Measurements from ENCODE around the gene DYNC1I1. TPM values are rescaled to one million over a fixed set of nuclear protein-coding genes. Genes with fewer than 3 reads are reported as not detected.

Gene DYNC1I1
- total and polyA plus RNA-seq, 2 experiments from 2014 or later, result 1.4 to 4.1 TPM

DNA sequence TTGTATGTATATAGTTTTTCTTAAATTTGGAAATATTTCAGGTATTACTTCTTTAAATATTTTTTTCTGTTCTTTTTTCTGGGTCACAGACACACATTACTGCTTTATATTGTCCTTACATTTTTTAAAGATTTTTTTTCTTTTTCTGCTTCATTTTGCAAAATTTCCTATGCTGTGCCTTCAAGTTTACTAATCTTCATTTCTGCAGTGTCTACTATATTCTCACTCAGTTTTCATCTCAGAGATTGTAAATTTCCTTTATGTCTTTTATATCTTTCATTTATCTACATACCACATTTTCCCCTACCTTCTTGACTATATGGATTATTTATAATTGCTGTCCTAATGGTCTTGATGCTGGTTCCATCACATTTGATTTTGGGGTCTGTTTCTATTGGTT is 339.1 kb downstream of the DYNC1I1 start:
- H3K9me3 Mint-ChIP-seq, result peaks cover 5% of the 10 kb centered on the region; the same call in 1 of the 3 replicates
- H4K20me1 ChIP-seq (replicated peaks; ENCODE audit: insufficient read depth), result no peaks in the 10 kb centered on the region
- H3F3A ChIP-seq (replicated peaks; ENCODE audit: low read depth), result no peaks in the 10 kb centered on the region
- DNase-seq (ENCODE audit: low spot score) (no peak), ATAC-seq (no peak)
- H3K79me2 ChIP-seq (replicated peaks; ENCODE audit: insufficient read depth), result no peaks in the 10 kb centered on the region
- TF ChIP-seq ZNF114 (CRISPR knock-in tag; IDR thresholded peaks at IDR 0.05) (no peak), NANOG (IDR thresholded peaks at IDR 0.05; ENCODE audit: borderline replicate concordance) (no peak), EZH2phosphoT487 (IDR thresholded peaks at IDR 0.05; ENCODE audit: unreplicated experiment) (no peak), STAT1 (IDR thresholded peaks at IDR 0.05; ENCODE audit: unreplicated experiment) (no peak), ZNF331 (CRISPR knock-in tag; IDR thresholded peaks at IDR 0.05; ENCODE audit: low read depth) (no peak), EZH2 (IDR thresholded peaks at IDR 0.05; ENCODE audit: low read depth, unreplicated experiment) (no peak), ETS1 (IDR thresholded peaks at IDR 0.05) (no peak), POLR2AphosphoS5 (IDR thresholded peaks at IDR 0.05; ENCODE audit: low read depth) (no peak), CTCF (conservative IDR thresholded peaks at IDR 0.05; ENCODE audit: low read depth in 2 of 2) (no peak), JUNB (IDR thresholded peaks at IDR 0.05; ENCODE audit: unreplicated experiment) (no peak)
- TF ChIP-seq, protein P1, sequence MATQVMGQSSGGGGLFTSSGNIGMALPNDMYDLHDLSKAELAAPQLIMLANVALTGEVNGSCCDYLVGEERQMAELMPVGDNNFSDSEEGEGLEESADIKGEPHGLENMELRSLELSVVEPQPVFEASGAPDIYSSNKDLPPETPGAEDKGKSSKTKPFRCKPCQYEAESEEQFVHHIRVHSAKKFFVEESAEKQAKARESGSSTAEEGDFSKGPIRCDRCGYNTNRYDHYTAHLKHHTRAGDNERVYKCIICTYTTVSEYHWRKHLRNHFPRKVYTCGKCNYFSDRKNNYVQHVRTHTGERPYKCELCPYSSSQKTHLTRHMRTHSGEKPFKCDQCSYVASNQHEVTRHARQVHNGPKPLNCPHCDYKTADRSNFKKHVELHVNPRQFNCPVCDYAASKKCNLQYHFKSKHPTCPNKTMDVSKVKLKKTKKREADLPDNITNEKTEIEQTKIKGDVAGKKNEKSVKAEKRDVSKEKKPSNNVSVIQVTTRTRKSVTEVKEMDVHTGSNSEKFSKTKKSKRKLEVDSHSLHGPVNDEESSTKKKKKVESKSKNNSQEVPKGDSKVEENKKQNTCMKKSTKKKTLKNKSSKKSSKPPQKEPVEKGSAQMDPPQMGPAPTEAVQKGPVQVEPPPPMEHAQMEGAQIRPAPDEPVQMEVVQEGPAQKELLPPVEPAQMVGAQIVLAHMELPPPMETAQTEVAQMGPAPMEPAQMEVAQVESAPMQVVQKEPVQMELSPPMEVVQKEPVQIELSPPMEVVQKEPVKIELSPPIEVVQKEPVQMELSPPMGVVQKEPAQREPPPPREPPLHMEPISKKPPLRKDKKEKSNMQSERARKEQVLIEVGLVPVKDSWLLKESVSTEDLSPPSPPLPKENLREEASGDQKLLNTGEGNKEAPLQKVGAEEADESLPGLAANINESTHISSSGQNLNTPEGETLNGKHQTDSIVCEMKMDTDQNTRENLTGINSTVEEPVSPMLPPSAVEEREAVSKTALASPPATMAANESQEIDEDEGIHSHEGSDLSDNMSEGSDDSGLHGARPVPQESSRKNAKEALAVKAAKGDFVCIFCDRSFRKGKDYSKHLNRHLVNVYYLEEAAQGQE (IDR thresholded peaks at IDR 0.05; ENCODE audit: unreplicated experiment), result no peak
- no peaks in the 10 kb centered on the region for H3K27me3 Mint-ChIP-seq (ENCODE audit: insufficient read depth, low read depth, poor library complexity)
- no peak overlapping the region for H3K4me3 ChIP-seq
- no peak overlapping the region for H3K27ac Mint-ChIP-seq
- no peak overlapping the region for H3K27ac ChIP-seq (ENCODE audit: low read depth)
- H3K4me1 Mint-ChIP-seq, result no peaks in the 10 kb centered on the region
- no peaks in the 10 kb centered on the region for H3K9me2 ChIP-seq (ENCODE audit: insufficient read depth)
- no peak overlapping the region for H3K4me2 ChIP-seq
- no peaks in the 10 kb centered on the region for H3K27me3 ChIP-seq (ENCODE audit: insufficient read depth)
- no peak overlapping the region for H3K4me3 Mint-ChIP-seq
- no peak overlapping the region for H2AFZ ChIP-seq
- H3K36me3 Mint-ChIP-seq (ENCODE audit: low read depth), result no peaks in the 10 kb centered on the region
- H3K36me3 ChIP-seq (ENCODE audit: insufficient read depth), result no peaks in the 10 kb centered on the region
- H3K4me1 ChIP-seq (ENCODE audit: insufficient read depth), result no peaks in the 10 kb centered on the region

Data from GM23338 (cell line).